T-cell (primary cell): ENCODE data around the gene TTC7B. TPM values are rescaled to one million over a fixed set of nuclear protein-coding genes. Genes with fewer than 3 reads are reported as not detected.
"Not testable (repeated sequence)": the region's sequence is repeated elsewhere in the genome, so short reads cannot be mapped to it uniquely, and the experiment has no call there.

Experiments
- ATAC-seq, 4 experiments: fragments of 200-7000 bp in 3 of 4; fragments of 150-1000 bp in 1 of 4; cut with Tn5 transposase; replicated peaks in 1 of 4; 1 replicate in 3 of 4; 2 replicates in 1 of 4; pipeline ENCODE4 v1.10.0; 2021; ENCODE audit warnings: moderate library complexity in 3 of 4, mild to moderate bottlenecking in 2 of 4, moderate number of reproducible peaks in 1 of 4
- CTCF ChIA-PET, 2 donors: fragments of 300-600 bp; sonication (Branson Sonifier 250); formaldehyde crosslinking; loops; one replicate each; lab custom pipeline; 2022; ENCODE audit warnings: antibody characterized with exemption in 2 of 2; lab: Charles Lee
- POLR2A ChIA-PET, 2 donors: fragments of 300-600 bp; sonication (Branson Sonifier 250); formaldehyde crosslinking; loops; one replicate each; lab custom pipeline; 2022; ENCODE audit warnings: antibody characterized with exemption in 2 of 2; lab: Charles Lee
- DNase-seq, 35 experiments: peaks; one replicate each; pipeline versions ENCODE4 v3.0.0 to v3.0.0-alpha.2; 2013 to 2023
- H3K27ac ChIP-seq: one replicate; pipeline ENCODE4 v1.5.1; 2013; ENCODE audit warnings: low read length
- H3K27me3 ChIP-seq, 2 experiments: replicated peaks in 1 of 2; 1 replicate in 1 of 2; 2 replicates in 1 of 2; pipeline versions ENCODE4 v1.6.1 to v1.7.0; 2013; ENCODE audit warnings: low read length in 1 of 2, mixed read lengths in 1 of 2; ENCODE audit not compliant: control insufficient read depth in 2 of 2, insufficient read depth in 2 of 2; ENCODE audit errors: extremely low read depth in 1 of 2
- H3K36me3 ChIP-seq, 2 donors: 1 replicate in 1 of 2; 2 replicates in 1 of 2; pipeline versions ENCODE4 v1.6.1 to v1.7.0; 2013; ENCODE audit warnings: low read length in 1 of 2; ENCODE audit not compliant: control insufficient read depth in 2 of 2, insufficient read depth in 1 of 2; ENCODE audit errors: extremely low read depth in 1 of 2
- H3K4me1 ChIP-seq, 2 experiments: 1 replicate in 1 of 2; 2 replicates in 1 of 2; pipeline versions ENCODE4 v1.6.1 to v1.7.0; 2013; ENCODE audit warnings: low read length in 2 of 2, mixed read lengths in 1 of 2; ENCODE audit not compliant: insufficient read depth in 2 of 2, control insufficient read depth in 1 of 2; ENCODE audit errors: extremely low read depth in 1 of 2
- H3K4me3 ChIP-seq, 2 donors: 1 replicate in 1 of 2; 2 replicates in 1 of 2; pipeline versions ENCODE4 v1.5.1 to v1.7.0; 2013; ENCODE audit warnings: mild to moderate bottlenecking in 2 of 2, low read length in 1 of 2, moderate library complexity in 1 of 2; ENCODE audit not compliant: control insufficient read depth in 1 of 2; ENCODE audit errors: extremely low read depth in 1 of 2
- H3K9me3 ChIP-seq: 2 replicates; pipeline ENCODE4 v1.7.0; 2013
- H3K27ac Mint-ChIP-seq, 2 donors: one replicate each; pipeline ENCODE4 v1.8.0; 2020 to 2021; ENCODE audit warnings: mild to moderate bottlenecking in 2 of 2, mixed read lengths in 2 of 2
- H3K27me3 Mint-ChIP-seq, 2 donors: one replicate each; pipeline ENCODE4 v1.8.0; 2021 to 2022; ENCODE audit warnings: mixed read lengths in 2 of 2
- H3K36me3 Mint-ChIP-seq: one replicate; pipeline ENCODE4 v1.8.0; 2021; ENCODE audit warnings: mixed read lengths
- H3K4me1 Mint-ChIP-seq, 3 donors: one replicate each; pipeline ENCODE4 v1.8.0; 2020 to 2022; ENCODE audit warnings: mixed read lengths in 3 of 3, mild to moderate bottlenecking in 1 of 3
- H3K4me3 Mint-ChIP-seq, 3 donors: one replicate each; pipeline ENCODE4 v1.8.0; 2020 to 2022; ENCODE audit warnings: mild to moderate bottlenecking in 3 of 3, mixed read lengths in 3 of 3, moderate library complexity in 3 of 3
- H3K9me3 Mint-ChIP-seq, 3 donors: one replicate each; pipeline ENCODE4 v1.8.0; 2020 to 2022; ENCODE audit warnings: mixed read lengths in 3 of 3
- WGBS: methylation state at CpG from one replicate; pipeline ENCODE4 v1.1.5; 2013; ENCODE audit warnings: missing lambda C conversion rate; ENCODE audit not compliant: insufficient coverage; 5-methylcytosine and 5-hydroxymethylcytosine counted together
- total RNA-seq, 35 experiments: library from RNA in 6 of 35; stranded (reverse) in 6 of 35; fragments of 120-200 nt in 1 of 35; gene quantifications; one replicate each; pipeline versions ENCODE4 v1.2.1 to v1.2.4 and lab custom pipeline; 2013 to 2026

Gene TTC7B
- total RNA-seq, 5 donors from 2014 or later (not counting 1 experiment from before 2014, with no cell fraction given), result 1.5 to 2.6 (median 1.7) TPM

DNA sequence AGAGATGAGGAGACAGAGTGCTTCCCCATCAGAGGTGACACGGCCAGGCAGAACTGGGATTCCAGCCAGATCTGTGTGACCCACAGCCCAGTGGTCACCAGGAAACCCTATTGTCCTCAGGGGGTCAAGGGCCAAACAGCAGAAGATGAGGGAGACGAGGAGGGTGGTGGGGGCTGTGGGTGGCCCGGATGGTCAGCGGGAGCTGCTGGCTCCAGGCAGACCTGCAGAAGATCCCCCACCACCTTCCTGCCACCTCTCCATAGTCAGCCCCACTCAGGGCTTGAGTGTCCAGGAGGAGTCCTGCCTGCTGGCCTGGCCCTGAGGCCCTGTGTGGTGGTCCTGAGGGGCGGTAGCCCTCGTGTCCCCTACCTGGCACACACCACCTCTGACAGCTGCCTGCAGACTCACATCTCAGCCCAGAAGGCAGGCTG is 282.6 kb downstream of the TTC7B start:
- DNase-seq (no peak), ATAC-seq (no peak)
- H3K27ac Mint-ChIP-seq, result no peak overlapping the region
- no peak overlapping the region for H3K4me3 Mint-ChIP-seq
- Histone ChIP-seq H3K4me3 (no peak overlapping the region), H3K9me3 (no peaks in the 10 kb centered on the region), H3K4me1 (peaks cover 0 to 3% of the 10 kb centered on the region in 2 experiments), H3K27ac (no peak overlapping the region), H3K27me3 (peaks cover 0 to 14% of the 10 kb centered on the region in 2 experiments), H3K36me3 (no peaks in the 10 kb centered on the region)
- 30% methylated on average over 3 of the region's 6 CpGs for WGBS
- H3K36me3 Mint-ChIP-seq, result no peaks in the 10 kb centered on the region
- peaks cover 0 to 2% (median 0%) of the 10 kb centered on the region in 3 donors for H3K4me1 Mint-ChIP-seq
- POLR2A ChIA-PET, result no interaction called here
- CTCF ChIA-PET, result interaction anchor here in 1 of 2 donors (0.5 kb wide), 1 partner anchor 12 kb away, joined by 4 read pairs; no protein-coding TSS in a partner anchor
- peaks cover 0 to 5% of the 10 kb centered on the region in 2 donors for H3K27me3 Mint-ChIP-seq
- no peaks in the 10 kb centered on the region for H3K9me3 Mint-ChIP-seq

DNA sequence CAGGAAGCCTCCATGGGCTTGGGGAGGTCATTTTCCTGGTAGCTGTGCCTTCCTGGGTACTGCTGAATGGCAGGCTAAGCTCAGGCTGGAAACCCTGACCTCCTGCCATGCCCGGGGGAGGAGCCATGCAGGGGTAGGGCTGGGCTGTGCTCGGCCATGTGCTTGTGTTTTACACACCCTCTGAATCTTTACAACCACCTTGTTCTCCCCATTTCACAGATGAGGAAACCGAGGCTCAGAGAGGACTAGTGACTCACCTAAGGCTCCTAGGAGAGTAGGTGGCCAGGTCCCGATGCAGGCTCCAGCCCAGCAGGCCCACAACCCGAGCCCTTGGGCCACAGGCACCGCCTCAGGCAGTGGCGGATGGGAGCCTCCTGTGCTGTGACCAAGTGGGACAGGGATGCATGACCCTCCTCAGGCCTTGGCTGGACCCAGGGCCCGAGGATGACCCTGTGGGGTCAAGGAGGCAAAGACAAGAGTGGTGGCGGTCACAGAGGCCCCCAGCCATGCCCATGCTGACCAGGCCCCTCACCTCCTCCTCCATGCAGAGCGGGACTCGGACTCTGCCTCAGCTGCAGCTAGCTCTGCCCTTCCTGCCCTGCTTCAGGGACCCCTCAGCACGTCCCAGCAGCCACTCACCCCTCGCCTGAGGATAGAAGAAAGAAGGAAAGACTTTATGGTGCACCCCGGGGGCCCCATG is 283.3 kb downstream of the TTC7B start:
- no peak overlapping the region for H3K4me3 ChIP-seq
- ChIA-PET POLR2A (no interaction called here), CTCF (no interaction called here)
- 58% methylated on average over 4 of the region's 14 CpGs for WGBS
- peaks cover 0 to 3% of the 10 kb centered on the region in 2 experiments for H3K4me1 ChIP-seq
- DNase-seq, result no peak
- H3K27ac ChIP-seq, result no peak overlapping the region
- ATAC-seq, result no peak
- no peaks in the 10 kb centered on the region for H3K36me3 ChIP-seq
- H3K9me3 ChIP-seq, result no peaks in the 10 kb centered on the region
- H3K27me3 ChIP-seq, result peaks cover 0 to 14% of the 10 kb centered on the region in 2 experiments
- peaks cover 0 to 2% (median 0%) of the 10 kb centered on the region in 3 donors for H3K4me1 Mint-ChIP-seq
- no peaks in the 10 kb centered on the region for H3K36me3 Mint-ChIP-seq
- peaks cover 0 to 9% of the 10 kb centered on the region in 2 donors for H3K27me3 Mint-ChIP-seq
- H3K4me3 Mint-ChIP-seq, result no peak overlapping the region
- H3K27ac Mint-ChIP-seq, result no peak overlapping the region
- no peaks in the 10 kb centered on the region for H3K9me3 Mint-ChIP-seq

DNA sequence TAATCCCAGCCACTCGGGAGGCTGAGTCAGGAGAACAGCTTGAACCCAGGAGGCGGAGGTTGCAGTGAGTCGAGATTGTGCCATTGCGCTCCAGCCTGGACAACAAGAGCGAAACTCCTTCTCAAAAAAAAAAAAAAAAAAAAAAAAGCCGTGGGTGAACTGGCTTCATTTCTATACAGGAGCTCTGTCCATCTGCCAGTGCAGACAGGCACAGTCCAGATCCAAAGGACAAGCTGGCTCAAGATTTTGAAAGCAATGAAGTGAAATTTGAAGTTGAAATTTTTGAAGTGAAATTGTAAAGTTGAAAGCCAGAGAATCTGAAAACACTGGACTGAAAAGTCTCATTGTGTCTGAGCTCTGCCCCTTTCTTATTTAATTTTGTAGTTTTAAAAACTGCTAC is 284.7 kb downstream of the TTC7B start:
- H3K4me3 Mint-ChIP-seq, result no peak overlapping the region
- H3K27ac Mint-ChIP-seq, result no peak overlapping the region
- no peak overlapping the region for H3K4me3 ChIP-seq
- ATAC-seq, result no peak
- no peaks in the 10 kb centered on the region for H3K36me3 ChIP-seq
- no peak overlapping the region for H3K27ac ChIP-seq
- peaks cover 0 to 2% (median 0%) of the 10 kb centered on the region in 3 donors for H3K4me1 Mint-ChIP-seq
- CTCF ChIA-PET, result no interaction called here
- no peaks in the 10 kb centered on the region for H3K9me3 ChIP-seq
- peaks cover 0 to 14% of the 10 kb centered on the region in 2 experiments for H3K27me3 ChIP-seq
- H3K36me3 Mint-ChIP-seq, result no peaks in the 10 kb centered on the region
- peaks cover 0 to 8% (median 7%) of the 10 kb centered on the region in 3 donors for H3K9me3 Mint-ChIP-seq
- peaks cover 0 to 9% of the 10 kb centered on the region in 2 donors for H3K27me3 Mint-ChIP-seq
- POLR2A ChIA-PET, result no interaction called here
- H3K4me1 ChIP-seq, result peaks cover 0 to 3% of the 10 kb centered on the region in 2 experiments
- no peak for DNase-seq
- WGBS, result 100% methylated on average over 3 of the region's 6 CpGs

DNA sequence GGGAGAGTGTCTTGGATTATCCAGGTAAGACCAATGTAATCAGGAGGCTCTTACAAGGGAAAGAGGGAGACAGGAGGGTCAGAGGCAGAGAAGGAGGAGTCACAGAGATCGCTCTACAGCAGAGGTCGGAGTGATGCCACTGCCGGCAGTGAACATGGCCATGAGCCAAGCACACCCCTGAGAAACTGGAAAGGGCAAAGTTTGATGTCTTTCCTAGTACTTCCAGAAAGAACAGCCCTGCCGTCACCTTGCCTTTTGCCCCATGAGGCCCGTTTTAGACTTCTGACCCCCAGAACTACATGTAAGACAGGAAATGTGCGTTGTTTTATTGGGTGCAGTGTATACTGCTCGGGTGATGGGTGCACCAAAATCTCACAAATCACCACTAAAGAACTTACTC is 285.7 kb downstream of the TTC7B start:
- Mint-ChIP-seq H3K4me1 (peaks cover 0 to 2% (median 0%) of the 10 kb centered on the region in 3 donors), H3K27me3 (peaks cover 0 to 9% of the 10 kb centered on the region in 2 donors), H3K27ac (no peak overlapping the region), H3K9me3 (peaks cover 0 to 14% (median 10%) of the 10 kb centered on the region in 3 donors), H3K36me3 (no peaks in the 10 kb centered on the region), H3K4me3 (no peak overlapping the region)
- no peak overlapping the region for H3K27ac ChIP-seq
- peaks cover 0 to 14% of the 10 kb centered on the region in 2 experiments for H3K27me3 ChIP-seq
- H3K4me3 ChIP-seq, result no peak overlapping the region
- 100% methylated on average over 3 of the region's 7 CpGs for whole genome bisulfite sequencing
- H3K4me1 ChIP-seq, result peaks cover 0 to 3% of the 10 kb centered on the region in 2 experiments
- ATAC-seq, result no peak
- DNase-seq, result no peak
- ChIA-PET CTCF (no interaction called here), POLR2A (no interaction called here)
- H3K9me3 ChIP-seq, result no peaks in the 10 kb centered on the region
- no peaks in the 10 kb centered on the region for H3K36me3 ChIP-seq

DNA sequence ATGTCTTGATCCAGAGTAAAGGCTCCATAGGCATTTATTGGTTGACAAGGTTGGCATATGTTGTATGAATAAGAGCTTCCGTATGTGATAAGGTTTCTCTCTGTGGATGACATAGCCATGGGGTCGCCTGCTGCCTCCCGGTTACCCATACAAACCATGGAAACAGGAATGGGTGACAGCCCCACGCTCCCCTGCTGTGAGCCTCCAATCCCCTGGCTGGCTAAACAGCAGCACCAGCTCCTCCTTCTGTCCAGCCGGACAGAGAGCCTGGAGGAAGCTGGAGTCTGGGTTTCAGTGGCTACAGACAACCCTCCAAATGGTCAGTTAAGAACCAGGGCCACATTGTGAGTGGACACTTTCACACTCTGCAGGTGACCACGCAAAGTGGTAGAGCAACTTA is 288.3 kb downstream of the TTC7B start:
- Mint-ChIP-seq H3K36me3 (no peaks in the 10 kb centered on the region), H3K4me3 (no peak overlapping the region), H3K4me1 (no peaks in the 10 kb centered on the region), H3K27ac (no peak overlapping the region), H3K27me3 (peaks cover 0 to 12% of the 10 kb centered on the region in 2 donors), H3K9me3 (peaks cover 0 to 14% (median 10%) of the 10 kb centered on the region in 3 donors)
- ATAC-seq (no peak), DNase-seq (no peak)
- ChIA-PET POLR2A (no interaction called here), CTCF (no interaction called here)
- no peak overlapping the region for H3K27ac ChIP-seq
- H3K27me3 ChIP-seq, result peaks cover 0 to 15% of the 10 kb centered on the region in 2 experiments
- 97% methylated on average over 5 of the region's 6 CpGs for WGBS
- no peaks in the 10 kb centered on the region for H3K4me1 ChIP-seq
- H3K4me3 ChIP-seq, result no peak overlapping the region
- no peaks in the 10 kb centered on the region for H3K36me3 ChIP-seq
- H3K9me3 ChIP-seq, result no peaks in the 10 kb centered on the region

DNA sequence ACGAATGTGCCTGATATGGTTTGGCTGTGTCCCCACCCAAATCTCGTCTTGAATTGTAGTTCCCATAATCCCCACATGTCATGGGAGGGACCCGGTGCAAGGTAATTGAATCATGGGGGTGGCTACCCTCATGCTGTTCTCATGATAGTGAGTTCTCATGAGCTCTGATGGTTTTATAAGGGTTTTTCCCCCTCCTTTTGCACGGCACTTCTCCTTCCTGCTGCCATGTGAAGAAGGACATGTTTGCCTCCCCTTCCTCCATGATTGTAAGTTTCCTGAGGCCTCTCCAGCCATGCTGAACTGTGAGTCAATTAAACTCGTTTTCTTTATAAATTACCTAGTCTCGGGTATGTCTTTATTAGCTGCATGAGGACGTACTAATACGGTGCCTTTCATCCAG is 289.7 kb downstream of the TTC7B start:
- H3K4me3 ChIP-seq, DNase-seq, H3K4me1 ChIP-seq, H3K36me3 ChIP-seq, H3K27ac Mint-ChIP-seq, CTCF ChIA-PET, ATAC-seq, POLR2A ChIA-PET, H3K4me1 Mint-ChIP-seq, H3K9me3 ChIP-seq, H3K36me3 Mint-ChIP-seq, H3K4me3 Mint-ChIP-seq, H3K27ac ChIP-seq: not testable (repeated sequence)
- peaks cover 0 to 24% of the 10 kb centered on the region in 2 experiments for H3K27me3 ChIP-seq
- WGBS, result no CpG with 5 or more reads among the region's 8 CpGs
- Mint-ChIP-seq H3K27me3 (peaks cover 5 to 12% of the 10 kb centered on the region in 2 donors), H3K9me3 (peaks cover 0 to 14% (median 10%) of the 10 kb centered on the region in 3 donors)
